ENCODE results near the gene C2orf78. TPM values are rescaled to one million over a fixed set of nuclear protein-coding genes. Genes with fewer than 3 reads are reported as not detected.

The C2orf78 gene
- total and polyA plus RNA-seq, 2 of the 4 experiments (the other 2 are of a cell fraction), result 0.03 TPM; not detected in 1

DNA sequence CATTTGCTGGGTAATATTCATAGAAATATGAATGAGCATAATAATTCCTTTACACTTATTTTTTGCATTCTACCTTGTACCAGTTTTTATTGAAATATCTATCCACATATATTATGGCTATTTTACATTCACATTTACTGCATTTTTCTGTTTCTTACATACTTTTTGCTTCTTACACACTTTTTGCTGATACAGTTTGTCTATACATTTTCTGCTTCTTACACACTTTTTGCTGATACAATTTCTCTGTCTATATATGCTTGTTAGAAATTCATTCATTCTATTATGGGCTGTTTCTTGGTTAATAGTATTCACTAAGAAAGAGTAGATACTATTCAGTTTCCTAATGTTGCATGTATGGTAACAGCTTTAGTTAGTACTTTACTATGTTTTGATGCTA, 27.9 kb downstream of the C2orf78 start:
- ChIA-PET POLR2A (ENCODE audit: unreplicated experiment) (no interaction called here), CTCF (no interaction called here)
- H3K9me3 ChIP-seq (ENCODE audit: control insufficient read depth, insufficient read depth, low read length), result no peaks in the 10 kb centered on the region
- no peak overlapping the region for H3K23ac ChIP-seq (ENCODE audit: low read depth, low read length)
- H2BK5ac ChIP-seq (ENCODE audit: low read depth, low read length, poor library complexity, severe bottlenecking), result no peak overlapping the region
- intact Hi-C loops (cut with micrococcal nuclease), result no loop called here
- H2BK15ac ChIP-seq (ENCODE audit: low read depth, low read length), result no peak overlapping the region
- in situ Hi-C loops (cut with MboI; ENCODE audit: low sequenced_read_pairs), result loop anchor here (25.0 kb wide), 1 partner anchor 525 kb away; the partner anchor contains the start of gene SLC4A5
- no peak overlapping the region for H4K91ac ChIP-seq (ENCODE audit: insufficient read depth, low read depth, low read length)
- no peak overlapping the region for H2AK5ac ChIP-seq (ENCODE audit: low read depth, low read length)
- H3K14ac ChIP-seq (replicated peaks; ENCODE audit: low read depth, low read length), result no peak overlapping the region
- H3K18ac ChIP-seq (ENCODE audit: low read depth, low read length), result no peak overlapping the region
- H2AFZ ChIP-seq (replicated peaks; ENCODE audit: low read length, poor library complexity), result no peak overlapping the region
- H3K4me2 ChIP-seq (ENCODE audit: low read depth, low read length), result no peak overlapping the region
- H3K9ac ChIP-seq (ENCODE audit: low read depth, low read length), result no peak overlapping the region
- no peaks in the 10 kb centered on the region for H3K4me1 ChIP-seq (ENCODE audit: control insufficient read depth, insufficient read depth, low read length)
- TF ChIP-seq POLR2A (IDR thresholded peaks at IDR 0.05; ENCODE audit: low read depth, low read length), result no peak
- H3K56ac ChIP-seq (ENCODE audit: extremely low read depth, insufficient read depth, low read length), result no peak overlapping the region
- H3K27ac ChIP-seq (ENCODE audit: insufficient read depth, low read length), result no peak overlapping the region
- no peaks in the 10 kb centered on the region for H4K20me1 ChIP-seq (ENCODE audit: insufficient read depth, low read length)
- dilution Hi-C loops (cut with HindIII; ENCODE audit: low sequenced_read_pairs, unreplicated experiment), result no loop called here
- H3K4ac ChIP-seq (ENCODE audit: low read depth, low read length), result no peak overlapping the region
- no peaks in the 10 kb centered on the region for H3K36me3 ChIP-seq (ENCODE audit: control insufficient read depth, insufficient read depth, low read length)
- H3K27me3 ChIP-seq (ENCODE audit: control insufficient read depth, insufficient read depth, low read length), result peaks cover 33% of the 10 kb centered on the region
- no peaks in the 10 kb centered on the region for H3K79me1 ChIP-seq (ENCODE audit: low read depth in 1 of 2, low read length in 2 of 2)
- H2AK9ac ChIP-seq (replicated peaks; ENCODE audit: low read depth, low read length, poor library complexity), result no peak overlapping the region
- no peak overlapping the region for H4K8ac ChIP-seq (ENCODE audit: low read depth in 2 of 2, low read length in 2 of 2)
- no peak overlapping the region for H2BK20ac ChIP-seq (ENCODE audit: low read depth, low read length)
- no peak overlapping the region for H2BK120ac ChIP-seq (ENCODE audit: low read depth, low read length)
- 0 out of 2 replicates have a peak, but pooled peaks cover 5% of the 10 kb centered on the region for H3K9me1 ChIP-seq (ENCODE audit: insufficient read depth, low read length)
- DNase-seq (no peak), ATAC-seq (ENCODE audit: low read depth) (no peak)
- BruUV-seq (replicated peaks), result no TSS peak
- H3K4me3 ChIP-seq (ENCODE audit: insufficient read depth, low read depth, low read length), result no peak overlapping the region
- no peak overlapping the region for H4K5ac ChIP-seq (ENCODE audit: low read depth, low read length)

All from IMR-90 (cell line).